ENCODE results near the gene RBM26. TPM values are rescaled to one million over a fixed set of nuclear protein-coding genes. Genes with fewer than 3 reads are reported as not detected.

Gene RBM26
- total RNA-seq, 1 experiment from 2014 or later: 65.7 TPM

- no peak for DNase-seq (ENCODE audit: low spot score)
- H3K9me3 ChIP-seq (ENCODE audit: low read depth, low read length, poor library complexity, severe bottlenecking): no peaks in the 10 kb centered on the region
- H3K36me3 ChIP-seq (ENCODE audit: insufficient read depth, low read length, poor library complexity, severe bottlenecking): no peaks in the 10 kb centered on the region
- no peak for TF ChIP-seq EZH2 (IDR thresholded peaks at IDR 0.05; ENCODE audit: borderline replicate concordance, low read depth, low read length, poor library complexity, severe bottlenecking)
- TF ChIP-seq CTCF (conservative IDR thresholded peaks at IDR 0.05; ENCODE audit: low read depth, low read length): no peak
- no peak overlapping the region for H3K4me3 ChIP-seq (ENCODE audit: low read depth, low read length, poor library complexity, severe bottlenecking)
- POLR2A ChIA-PET (ENCODE audit: low non-redundant PET): no interaction called here
- no peak overlapping the region for H3K27ac ChIP-seq (ENCODE audit: low read depth, low read length, poor library complexity, severe bottlenecking)
- H3K4me1 ChIP-seq (ENCODE audit: insufficient read depth, low read length, poor library complexity, severe bottlenecking): peaks cover 8% of the 10 kb centered on the region
- no TSS peak for BruUV-seq (replicated peaks)
- H3K27me3 ChIP-seq (replicated peaks; ENCODE audit: insufficient read depth, low read depth, low read length, poor library complexity): peaks cover 12% of the 10 kb centered on the region
- intact Hi-C loops (cut with micrococcal nuclease; ENCODE audit: unreplicated experiment): no loop called here
- CTCF ChIA-PET: no interaction called here
Measured at GRCh38 chr13:79442706-79443105, 36.7 kb upstream of the RBM26 start.

GRCh38 chr13:79442221-79442620 is 36.2 kb upstream of the RBM26 start:
- Histone ChIP-seq H3K27ac (ENCODE audit: low read depth, low read length, poor library complexity, severe bottlenecking) (no peak overlapping the region), H3K27me3 (replicated peaks; ENCODE audit: insufficient read depth, low read depth, low read length, poor library complexity) (peaks cover 12% of the 10 kb centered on the region), H3K9me3 (ENCODE audit: low read depth, low read length, poor library complexity, severe bottlenecking) (no peaks in the 10 kb centered on the region), H3K4me3 (ENCODE audit: low read depth, low read length, poor library complexity, severe bottlenecking) (no peak overlapping the region), H3K4me1 (ENCODE audit: insufficient read depth, low read length, poor library complexity, severe bottlenecking) (peaks cover 4% of the 10 kb centered on the region), H3K36me3 (ENCODE audit: insufficient read depth, low read length, poor library complexity, severe bottlenecking) (no peaks in the 10 kb centered on the region)
- no peak for TF ChIP-seq CTCF (conservative IDR thresholded peaks at IDR 0.05; ENCODE audit: low read depth, low read length)
- intact Hi-C loops (cut with micrococcal nuclease; ENCODE audit: unreplicated experiment): no loop called here
- POLR2A ChIA-PET (ENCODE audit: low non-redundant PET): no interaction called here
- no TSS peak for BruUV-seq (replicated peaks)
- CTCF ChIA-PET: no interaction called here
- no peak for DNase-seq (ENCODE audit: low spot score)

GRCh38 chr13:79440958-79441528 is 35.0 kb upstream of the RBM26 start:
- Histone ChIP-seq H3K4me3 (ENCODE audit: low read depth, low read length, poor library complexity, severe bottlenecking) (no peak overlapping the region), H3K27me3 (replicated peaks; ENCODE audit: insufficient read depth, low read depth, low read length, poor library complexity) (peaks cover 4% of the 10 kb centered on the region), H3K4me1 (ENCODE audit: insufficient read depth, low read length, poor library complexity, severe bottlenecking) (no peaks in the 10 kb centered on the region), H3K9me3 (ENCODE audit: low read depth, low read length, poor library complexity, severe bottlenecking) (no peaks in the 10 kb centered on the region), H3K27ac (ENCODE audit: low read depth, low read length, poor library complexity, severe bottlenecking) (no peak overlapping the region), H3K36me3 (ENCODE audit: insufficient read depth, low read length, poor library complexity, severe bottlenecking) (no peaks in the 10 kb centered on the region)
- ChIA-PET POLR2A (ENCODE audit: low non-redundant PET) (no interaction called here), CTCF (no interaction called here)
- no peak for TF ChIP-seq EZH2 (IDR thresholded peaks at IDR 0.05; ENCODE audit: borderline replicate concordance, low read depth, low read length, poor library complexity, severe bottlenecking)
- TF ChIP-seq CTCF (conservative IDR thresholded peaks at IDR 0.05; ENCODE audit: low read depth, low read length): no peak
- no TSS peak for BruUV-seq (replicated peaks)
- DNase-seq (ENCODE audit: low spot score): no peak
- intact Hi-C loops (cut with micrococcal nuclease; ENCODE audit: unreplicated experiment): no loop called here
